Measurements from ENCODE around the gene AGFG1.
"Not testable (repeated sequence)": the region's sequence is repeated elsewhere in the genome, so short reads cannot be mapped to it uniquely, and the experiment has no call there.

Gene AGFG1

GRCh38 chr2:227551836-227552235, 79.9 kb downstream of the AGFG1 start:
- DNase-seq = no peak

GRCh38 chr2:227562581-227562980, 90.6 kb downstream of the AGFG1 start:
- DNase-seq = no peak

GRCh38 chr2:227565080-227565479, 93.1 kb downstream of the AGFG1 start:
- DNase-seq = no peak

DNA sequence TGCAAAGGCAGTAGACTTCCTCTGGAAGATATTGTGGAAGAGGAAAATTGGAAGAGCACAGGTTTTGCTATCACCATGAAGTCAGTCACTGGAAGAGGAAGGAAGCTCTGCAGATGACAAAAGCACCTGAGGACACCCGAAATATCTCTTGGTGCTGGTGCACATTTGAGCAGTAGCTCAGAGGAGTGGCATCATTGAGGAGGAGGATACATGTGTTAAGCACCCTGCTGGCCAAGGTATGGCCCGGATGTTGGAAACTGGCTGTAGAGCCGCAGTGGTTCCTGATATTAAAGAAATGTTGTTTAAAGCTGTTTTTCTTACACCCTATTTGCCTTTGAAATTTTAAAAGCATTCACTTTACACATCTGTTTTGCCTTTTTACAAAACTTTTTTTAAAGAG, 94.1 kb downstream of the AGFG1 start:
- DNase-seq = no peak

GRCh38 chr2:227568852-227569169, 96.9 kb downstream of the AGFG1 start:
- DNase-seq = no peak

- DNase-seq = no peak
These were observed 98.7 kb downstream of the AGFG1 start for GRCh38 chr2:227570615-227571014.

DNA sequence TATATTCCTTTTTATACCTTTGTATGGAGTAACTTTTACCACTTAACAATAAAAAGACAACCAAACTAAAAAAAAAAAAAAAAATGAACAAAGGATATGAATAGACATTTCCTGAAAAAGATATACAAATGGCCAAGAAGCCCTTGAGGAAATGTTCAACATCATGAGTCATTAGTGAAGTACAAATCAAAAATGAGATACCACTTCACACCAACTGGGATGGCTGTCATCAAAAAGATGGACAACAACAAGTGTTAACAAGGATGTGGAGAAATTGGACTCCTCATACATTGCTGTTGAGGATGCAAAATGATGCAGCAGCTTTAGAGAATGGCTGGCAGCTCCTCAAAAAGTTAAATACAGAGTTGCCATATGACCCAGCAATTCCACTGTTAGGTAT, 104.2 kb downstream of the AGFG1 start:
- DNase-seq = no peak

GRCh38 chr2:227576812-227577211, 104.9 kb downstream of the AGFG1 start:
- DNase-seq = no peak

DNA sequence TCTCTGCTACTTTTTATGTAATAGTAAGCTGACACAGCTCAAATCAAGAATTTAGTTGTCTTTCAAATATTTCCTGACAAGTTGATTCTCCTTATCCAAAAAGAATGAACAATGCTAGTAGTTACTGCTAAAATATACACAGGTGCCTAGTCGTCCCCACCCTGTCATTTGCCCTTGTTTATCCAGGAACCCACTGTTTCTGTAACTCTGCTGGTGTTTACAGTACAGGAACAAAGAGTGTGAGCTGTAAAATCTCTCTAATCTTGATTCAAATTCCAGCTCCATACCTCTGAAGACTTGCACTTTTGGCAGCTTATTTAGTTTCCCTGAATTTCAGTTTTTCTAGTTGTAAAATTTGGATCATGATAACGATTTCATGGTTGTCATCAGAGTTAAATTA, 105.6 kb downstream of the AGFG1 start:
- DNase-seq = no peak

- no peak for DNase-seq
These were observed 106.7 kb downstream of the AGFG1 start for GRCh38 chr2:227578642-227579041.

- DNase-seq = no peak
These were observed 107.8 kb downstream of the AGFG1 start for GRCh38 chr2:227579791-227580190.

DNA sequence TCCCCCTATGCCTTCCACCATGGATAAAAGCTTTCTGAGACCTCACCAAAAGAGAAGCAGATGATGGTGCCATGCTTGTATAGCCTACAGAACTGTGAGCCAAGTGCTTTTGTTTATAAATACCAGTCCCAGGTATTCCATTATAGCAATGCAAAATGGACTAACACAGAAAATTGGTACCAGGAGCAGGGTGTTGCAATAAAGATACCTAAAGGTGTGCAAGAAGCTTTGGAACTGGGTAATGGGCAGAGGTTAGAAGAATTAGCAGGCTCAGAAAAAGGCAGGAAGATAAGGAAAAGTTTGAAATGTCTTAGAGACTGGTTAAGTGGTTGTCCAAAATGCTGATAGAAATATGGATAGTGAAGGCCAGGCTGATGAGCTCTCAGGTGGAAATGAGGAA, 110.4 kb downstream of the AGFG1 start:
- no peak for DNase-seq

DNA sequence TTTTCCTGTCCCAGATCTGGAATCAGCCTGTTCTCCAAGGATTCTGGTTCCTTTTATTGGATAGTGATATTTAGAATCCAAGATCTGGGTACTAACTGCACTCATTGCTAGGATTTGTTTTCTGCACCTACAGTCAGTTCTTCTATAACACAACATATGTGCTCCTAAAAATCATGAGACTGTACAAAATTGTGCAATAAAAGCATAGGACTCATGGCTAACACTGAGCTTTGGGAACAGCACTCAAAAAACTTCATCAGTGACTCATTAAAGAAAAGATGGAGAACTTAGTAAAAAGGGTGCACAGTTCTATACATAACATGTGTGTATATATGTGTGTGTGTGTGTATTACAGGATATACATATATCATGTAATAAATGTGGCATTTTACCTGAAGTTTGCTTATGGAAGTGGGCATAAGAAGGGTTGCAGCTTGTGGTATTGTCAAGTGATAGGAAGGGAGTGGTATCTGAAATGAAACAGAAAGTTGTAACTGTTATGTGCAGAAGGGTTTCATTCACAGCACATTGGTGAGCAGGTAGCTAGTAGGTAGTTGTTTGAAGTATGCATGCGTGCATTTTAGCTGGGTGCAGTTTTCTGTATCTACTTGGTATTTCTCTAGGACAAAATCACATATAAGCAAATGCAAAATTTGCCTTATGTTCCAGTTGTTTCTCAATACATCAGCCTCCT, 120.9 kb downstream of the AGFG1 start:
- DNase-seq = no peak

DNA sequence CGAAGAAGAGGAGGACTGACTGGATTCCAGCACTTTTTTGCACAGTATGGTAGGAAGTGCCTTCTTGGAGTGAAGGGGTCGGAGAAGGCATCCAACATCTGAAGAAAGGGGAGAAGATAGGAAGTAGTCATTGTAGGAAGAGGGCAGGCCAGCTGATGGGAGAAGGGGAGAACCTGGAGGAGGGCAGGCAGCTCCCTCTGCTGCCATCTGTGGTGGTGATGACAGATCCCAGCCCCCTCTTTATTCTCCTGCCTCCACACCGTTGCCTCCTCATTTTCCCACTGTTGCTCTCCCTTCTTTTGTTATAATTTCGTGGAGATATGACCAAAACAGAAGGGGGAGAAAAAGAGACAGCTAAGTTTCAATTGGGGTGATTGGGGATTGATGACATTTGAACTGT, 123.8 kb downstream of the AGFG1 start:
- DNase-seq = no peak

GRCh38 chr2:227597036-227597435, 125.1 kb downstream of the AGFG1 start:
- DNase-seq = no peak

- no peak for DNase-seq
These were observed 126.0 kb downstream of the AGFG1 start for GRCh38 chr2:227597998-227598397.

DNA sequence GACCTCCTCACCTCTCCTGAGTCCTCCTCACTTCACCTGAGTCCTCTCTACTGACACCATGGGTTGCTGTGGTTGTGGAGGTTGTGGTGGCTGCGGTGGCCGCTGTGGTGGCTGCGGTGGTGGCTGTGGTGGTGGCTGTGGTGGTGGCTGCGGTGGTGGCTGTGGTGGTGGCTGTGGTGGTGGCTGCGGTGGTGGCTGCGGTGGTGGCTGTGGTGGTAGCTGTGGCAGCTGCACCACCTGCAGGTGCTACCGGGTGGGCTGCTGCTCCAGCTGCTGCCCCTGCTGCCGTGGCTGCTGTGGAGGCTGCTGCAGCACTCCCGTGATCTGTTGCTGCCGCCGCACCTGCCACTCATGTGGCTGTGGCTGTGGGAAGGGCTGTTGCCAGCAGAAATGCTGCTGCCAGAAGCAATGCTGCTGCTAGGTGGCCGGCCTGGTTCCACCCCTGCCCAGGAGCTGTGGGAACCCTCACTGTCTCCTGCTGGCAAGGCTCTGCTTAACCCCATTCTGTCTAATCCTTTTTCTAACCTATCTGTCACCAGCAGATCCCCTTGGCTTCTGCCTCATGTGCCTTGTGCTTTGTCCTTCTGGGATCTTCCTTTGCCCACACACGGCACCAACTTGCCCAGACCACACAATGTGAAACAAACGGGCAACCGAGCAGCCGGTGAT, 127.0 kb downstream of the AGFG1 start, which contains the start of gene SCYGR2:
TSS of gene SCYGR2 (plus strand) at position 59 of the 669 bp plus-strand sequence. CDS start at position 59, 0 bp downstream.
- DNase-seq = not testable (repeated sequence)

DNA sequence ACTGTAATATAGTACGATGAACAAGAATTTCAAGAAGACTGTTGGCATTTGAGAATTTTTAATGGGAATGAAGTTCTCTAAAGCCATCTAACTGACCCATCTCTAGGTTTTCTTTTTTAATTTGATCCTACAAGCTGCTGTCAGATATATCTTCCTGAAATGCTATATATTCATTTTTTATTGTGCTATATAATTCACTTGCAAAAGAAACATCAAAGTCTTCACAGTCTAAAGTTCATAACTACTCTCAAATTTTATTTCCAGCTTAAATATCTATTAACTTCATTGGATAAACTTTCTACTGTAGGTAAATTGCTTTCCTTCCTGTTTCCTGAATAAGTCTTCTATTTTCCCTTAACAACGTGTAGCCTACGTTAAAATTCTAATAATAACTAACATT, 130.4 kb downstream of the AGFG1 start:
- DNase-seq = no peak

- DNase-seq = no peak
These were observed 134.5 kb downstream of the AGFG1 start for GRCh38 chr2:227606476-227606875.

GRCh38 chr2:227607941-227608340, 136.0 kb downstream of the AGFG1 start:
- no peak for DNase-seq

DNA sequence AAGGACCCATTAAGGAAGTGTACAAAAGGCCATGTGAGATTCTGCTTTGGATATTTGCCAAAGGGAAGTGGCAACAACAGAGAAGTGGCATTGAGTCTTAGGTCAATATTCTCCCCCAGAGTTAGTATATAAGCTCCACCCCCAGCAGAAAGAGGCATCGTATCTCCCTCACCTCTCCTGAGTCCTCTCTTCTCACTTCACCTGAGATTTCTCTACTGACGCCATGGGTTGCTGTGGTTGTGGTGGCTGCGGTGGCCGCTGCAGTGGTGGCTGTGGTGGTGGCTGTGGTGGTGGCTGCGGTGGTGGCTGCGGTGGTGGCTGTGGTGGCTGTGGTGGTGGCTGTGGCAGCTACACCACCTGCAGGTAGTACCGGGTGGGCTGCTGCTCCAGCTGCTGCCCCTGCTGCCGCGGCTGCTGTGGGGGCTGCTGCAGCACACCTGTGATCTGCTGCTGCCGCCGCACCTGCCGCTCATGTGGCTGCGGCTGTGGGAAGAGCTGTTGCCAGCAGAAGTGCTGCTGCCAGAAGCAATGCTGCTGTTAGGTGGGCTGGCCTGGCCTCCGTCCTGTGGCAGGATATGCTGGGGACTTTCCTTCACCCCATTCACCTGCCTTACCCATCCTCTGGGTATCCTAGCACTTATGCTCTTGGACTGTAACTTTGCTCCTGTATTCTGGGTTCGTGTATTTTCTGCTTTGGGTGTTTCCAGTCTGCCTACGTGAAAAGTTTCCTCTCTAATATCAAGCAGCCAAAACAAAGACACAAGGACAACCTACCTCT, 136.8 kb downstream of the AGFG1 start:
- DNase-seq = no peak

GRCh38 chr2:227610123-227610522, 138.2 kb downstream of the AGFG1 start:
- no peak for DNase-seq
